Mesenteric fat pad (tissue), 1 donor: ENCODE data around the gene C6orf62. TPM values are rescaled to one million over a fixed set of nuclear protein-coding genes. Genes with fewer than 3 reads are reported as not detected.
"Not testable (repeated sequence)": the region's sequence is repeated elsewhere in the genome, so short reads cannot be mapped to it uniquely, and the experiment has no call there.

Experiments used
- DNase-seq: peaks from one replicate; pipeline ENCODE4 v3.0.0-alpha.2; 2020; ENCODE audit warnings: low spot score
- total RNA-seq: library from RNA; stranded (reverse); fragmentation: NEBNext Ultra II Directional; extraction: Animal tissue kit (Norgen Biotek cat#: 25700); gene quantifications from one replicate; pipeline ENCODE4 v1.2.1, GENCODE V29; 2021
- donor health status: DM: yes; HTN: yes; CAD: no.

The C6orf62 gene
- total RNA-seq, 1 donor from 2014 or later: 99.2 TPM

DNA sequence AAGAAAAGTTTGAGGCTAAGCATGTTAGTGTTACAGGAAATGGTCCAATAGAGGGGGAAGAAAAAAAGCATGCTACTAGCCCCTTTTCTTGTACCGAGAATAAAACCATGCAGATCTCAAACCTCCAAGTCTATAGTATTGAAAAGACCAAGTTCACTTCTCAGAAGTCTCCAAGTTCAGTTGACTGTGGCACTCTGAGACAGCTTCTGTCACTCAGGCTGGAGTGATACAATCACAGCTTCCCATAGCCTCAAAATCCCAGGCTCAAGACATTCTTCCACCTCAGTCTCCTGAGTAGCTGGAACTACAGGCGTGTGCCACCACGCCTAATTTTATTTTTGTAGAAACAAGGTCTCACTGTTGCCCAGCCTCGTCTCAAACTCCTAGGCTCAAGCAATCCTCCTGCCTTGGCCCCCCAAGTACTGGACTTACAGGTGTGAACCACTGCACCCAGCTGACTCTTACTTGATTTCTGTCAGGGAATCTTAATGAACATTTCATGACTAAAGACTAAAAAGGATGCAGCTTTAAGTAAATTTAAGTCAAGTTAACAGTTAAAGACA lies 16.2 kb downstream of the C6orf62 start:
- no peak for DNase-seq

DNA sequence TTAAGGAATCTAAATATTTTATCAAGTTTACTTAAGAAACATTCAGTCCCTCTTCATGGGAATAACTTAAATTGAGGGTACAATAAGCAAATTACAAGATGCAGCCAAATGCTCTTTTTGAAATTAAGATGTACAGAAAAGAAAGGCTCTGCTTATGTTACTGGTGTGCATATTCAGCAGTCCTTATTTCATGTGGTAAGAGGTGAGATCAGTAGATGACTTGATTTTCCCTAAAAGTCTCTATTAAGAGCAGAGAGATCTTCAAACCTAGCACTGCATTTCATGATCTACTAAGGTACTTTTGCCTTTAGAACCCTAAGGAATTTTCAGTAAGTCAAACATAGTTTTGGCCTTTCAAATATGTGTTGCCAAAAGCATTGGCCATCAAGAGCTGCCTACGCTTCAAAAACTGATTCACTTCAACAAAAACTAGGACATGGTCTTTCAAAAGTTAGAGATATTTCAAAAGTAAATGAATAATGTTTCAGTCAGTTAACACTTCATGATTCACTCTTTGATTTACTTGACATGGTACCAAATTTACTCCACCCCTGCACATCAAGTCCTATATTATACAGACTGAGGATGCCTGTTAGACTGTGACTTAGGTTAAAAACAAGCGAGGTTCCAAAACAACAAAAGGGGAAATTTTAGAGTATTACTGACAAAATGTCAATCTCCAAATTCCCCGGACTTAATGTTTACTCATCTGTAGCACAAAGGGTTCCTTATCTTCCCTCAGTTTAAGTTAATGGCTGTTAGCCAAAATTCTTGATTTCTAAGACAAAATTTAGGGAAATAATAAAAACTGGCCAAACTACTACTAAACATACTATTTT lies 19.2 kb downstream of the C6orf62 start:
- no peak for DNase-seq

DNA sequence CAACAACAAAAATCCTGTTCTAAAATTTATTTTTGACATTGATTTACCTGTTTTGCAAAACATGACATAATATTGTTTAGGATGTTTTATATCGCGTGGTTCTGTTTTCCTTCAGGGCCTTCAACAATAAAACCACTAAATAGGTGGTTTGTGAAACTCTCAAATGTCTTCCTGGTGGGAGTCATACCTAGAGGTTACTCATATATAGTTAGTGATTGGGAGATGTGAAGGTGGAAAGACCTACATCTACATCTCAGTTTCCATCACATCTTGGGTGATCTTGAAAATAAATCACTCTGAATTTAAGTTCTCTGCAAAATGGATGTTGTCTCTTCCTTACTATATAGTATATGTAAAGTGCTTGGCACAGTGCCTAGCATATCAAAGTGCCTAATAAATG lies 22.9 kb downstream of the C6orf62 start:
- no peak for DNase-seq

DNA sequence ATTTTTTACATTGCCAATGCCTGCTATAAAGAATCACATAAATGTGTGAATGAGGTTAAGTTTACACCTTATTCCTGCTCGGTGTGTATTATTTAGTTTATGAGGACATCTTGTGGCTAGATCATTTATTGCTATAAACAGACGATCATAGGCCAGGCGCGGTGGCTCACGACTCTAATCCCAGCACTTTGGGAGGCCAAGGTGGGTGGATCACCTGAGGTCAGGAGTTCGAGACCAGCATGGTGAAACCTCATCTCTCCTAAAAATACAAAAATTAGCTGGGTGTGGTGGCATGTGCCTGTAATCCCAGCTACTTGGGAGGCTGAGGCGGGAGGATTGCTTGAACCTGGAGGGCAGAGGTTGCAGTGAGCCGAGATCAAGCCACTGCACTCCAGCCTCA lies 23.3 kb downstream of the C6orf62 start:
- not testable (repeated sequence) for DNase-seq

DNA sequence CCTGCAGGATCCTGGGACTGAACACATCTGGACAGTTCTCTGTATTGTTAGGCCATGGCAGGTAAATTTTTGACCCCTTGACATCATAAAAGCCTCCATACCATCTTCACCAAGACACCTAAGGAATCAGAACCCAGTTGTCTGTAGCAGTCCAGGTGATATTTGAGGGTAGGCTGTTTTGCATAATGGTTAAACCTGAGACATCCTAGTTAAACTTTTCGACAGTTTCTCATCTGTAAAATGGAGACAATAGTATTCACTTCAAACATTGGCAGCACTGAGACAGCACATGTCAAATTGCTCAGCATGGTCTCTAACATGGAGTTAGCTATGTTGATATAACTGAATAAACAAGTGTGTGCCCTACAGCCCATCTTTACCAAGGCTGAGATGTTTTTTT lies 24.8 kb downstream of the C6orf62 start:
- DNase-seq: no peak

DNA sequence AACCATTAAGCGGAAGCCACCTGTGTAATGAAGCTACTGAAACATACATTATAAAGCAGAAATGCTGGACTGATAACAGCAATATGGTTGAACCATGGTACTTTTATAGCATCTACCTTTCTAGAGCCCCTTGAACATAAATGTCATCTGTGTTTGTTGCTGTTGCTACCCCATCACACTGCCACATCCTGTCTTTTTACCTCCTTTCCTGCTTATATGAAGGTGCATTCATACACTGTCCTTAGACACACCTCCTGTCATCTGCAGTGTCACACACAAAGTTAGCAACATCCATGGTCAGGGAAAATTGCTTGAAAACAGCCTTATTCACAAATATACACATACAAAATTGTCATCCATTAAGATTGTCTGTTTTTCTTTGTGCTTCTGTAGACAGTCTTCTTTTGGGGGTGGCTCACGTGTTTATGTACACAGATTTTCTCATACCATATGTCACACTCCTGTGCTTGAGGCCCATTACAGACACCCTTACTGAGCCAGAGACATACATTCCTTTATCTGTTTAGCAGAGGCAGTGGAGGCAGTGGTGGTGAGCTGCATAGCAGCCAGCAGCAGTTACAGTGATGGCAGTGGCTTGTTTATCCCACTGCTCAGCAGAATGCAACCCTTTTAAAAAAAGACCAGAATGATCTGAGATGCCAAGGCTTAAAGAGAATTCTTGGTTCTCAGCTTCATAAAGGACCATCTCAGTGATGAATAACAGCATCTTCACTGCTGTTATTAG lies 25.9 kb downstream of the C6orf62 start:
- no peak for DNase-seq

DNA sequence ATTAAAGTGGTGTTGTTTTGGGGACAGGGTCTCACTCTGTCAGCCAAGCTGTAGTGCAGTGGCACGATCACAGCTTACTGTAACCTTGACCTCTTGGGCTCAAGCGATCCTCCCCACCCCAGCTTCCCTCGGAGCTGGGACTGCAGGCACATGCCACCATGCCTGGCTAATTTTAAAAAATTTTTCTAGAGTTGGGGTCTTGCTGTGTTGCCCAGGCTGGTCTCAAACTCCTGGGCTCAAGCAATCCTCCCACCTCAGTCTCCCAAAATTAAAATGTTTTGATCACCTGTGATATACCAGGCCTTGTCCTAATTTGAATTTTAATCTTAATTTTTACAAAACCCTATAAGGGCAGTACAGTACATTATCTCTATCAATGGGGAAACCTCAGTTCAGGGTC lies 26.5 kb downstream of the C6orf62 start:
- DNase-seq: no peak

DNA sequence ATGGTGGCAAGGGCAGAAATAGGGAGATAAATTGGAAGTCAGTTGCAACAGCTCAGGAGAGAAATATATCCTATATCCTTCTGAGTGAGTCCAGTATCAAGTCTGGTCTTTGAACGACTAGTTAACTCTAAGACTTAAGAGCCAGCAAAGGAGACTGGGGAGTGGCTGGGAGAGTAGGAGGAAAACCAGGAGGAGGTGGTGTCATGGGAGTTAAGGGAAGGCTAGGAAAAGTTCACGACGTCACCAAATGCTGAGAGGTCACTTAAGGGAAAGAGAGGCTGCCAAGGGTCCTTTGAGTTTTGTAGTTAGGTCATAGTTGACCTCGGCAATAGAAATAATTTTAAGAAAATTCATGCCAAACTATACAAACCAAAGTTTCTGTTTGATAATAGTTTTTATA lies 27.0 kb downstream of the C6orf62 start:
- no peak for DNase-seq

DNA sequence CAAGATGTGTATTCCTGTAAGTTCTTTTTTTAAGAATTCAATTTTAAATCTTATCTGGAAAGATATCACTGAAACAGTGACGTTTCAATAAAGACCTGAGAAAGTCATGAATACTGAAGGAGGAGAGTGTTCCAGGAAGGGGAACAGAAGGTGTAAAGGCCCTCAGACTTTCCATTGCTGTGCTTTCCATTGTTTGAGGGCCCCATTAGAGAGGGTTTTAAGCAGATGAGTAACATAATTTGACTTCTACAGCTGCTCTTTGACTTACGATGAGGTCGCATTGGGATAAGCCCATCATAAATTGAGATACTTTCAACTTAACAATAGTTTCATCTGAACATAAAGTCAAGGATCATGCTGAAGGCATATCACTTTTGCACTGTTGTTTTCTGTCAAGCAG lies 27.4 kb downstream of the C6orf62 start:
- DNase-seq: no peak

DNA sequence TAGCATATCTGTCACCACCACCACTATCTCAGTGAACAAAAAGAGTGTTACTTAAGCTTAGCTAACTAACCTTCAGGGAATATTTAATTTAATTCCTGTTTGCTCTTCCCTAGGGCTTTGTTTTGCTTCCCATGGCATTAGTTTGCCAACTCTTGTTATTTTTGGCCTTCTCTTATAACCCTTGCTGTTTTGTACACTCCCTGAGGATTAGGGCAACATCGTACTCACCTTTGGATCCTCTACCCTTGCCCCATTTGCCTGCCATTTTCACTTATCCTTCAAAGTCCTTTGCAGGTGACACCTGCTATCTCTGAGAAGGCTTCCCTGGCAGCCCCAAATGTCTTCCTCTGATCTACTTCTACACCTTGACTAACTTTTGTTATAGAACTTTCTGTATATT lies 28.4 kb downstream of the C6orf62 start:
- no peak for DNase-seq

DNA sequence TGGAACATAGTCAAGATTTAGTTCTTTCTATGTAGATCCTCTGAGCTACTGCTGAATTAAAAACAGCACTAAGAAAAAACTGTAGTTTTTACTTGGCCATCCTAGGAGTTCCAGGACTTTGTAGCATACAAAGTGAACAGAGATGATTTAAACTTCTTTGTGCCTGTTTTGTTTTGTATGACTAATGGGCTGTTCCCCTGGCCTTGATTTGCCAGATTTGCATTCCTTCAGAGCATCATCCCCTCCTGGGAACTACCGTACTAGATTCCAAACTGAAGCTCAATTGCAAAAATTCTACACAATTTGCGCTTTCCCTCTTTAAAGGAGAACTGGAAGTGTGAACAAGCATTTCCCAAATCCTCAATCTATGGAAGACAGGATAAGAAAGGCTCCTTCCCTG lies 29.0 kb downstream of the C6orf62 start:
- no peak for DNase-seq

DNA sequence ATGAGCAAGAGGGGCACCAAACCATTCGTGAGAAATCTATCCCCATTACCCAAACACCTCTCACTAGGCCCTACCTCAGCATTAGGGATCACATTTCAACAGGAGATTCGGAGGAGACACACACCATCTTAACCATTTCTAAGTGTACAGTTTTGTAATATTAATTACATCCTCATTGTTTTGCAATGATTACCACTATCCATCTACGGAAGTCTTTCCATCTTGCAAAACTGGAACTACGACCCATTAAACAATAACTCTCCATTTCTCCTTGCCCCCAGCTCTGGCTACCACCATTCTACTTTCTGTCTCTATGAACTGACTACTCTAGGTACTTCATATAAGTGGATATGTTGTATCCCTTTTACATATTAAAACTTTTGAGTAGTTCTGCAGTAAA lies 32.0 kb downstream of the C6orf62 start:
- DNase-seq: no peak

DNA sequence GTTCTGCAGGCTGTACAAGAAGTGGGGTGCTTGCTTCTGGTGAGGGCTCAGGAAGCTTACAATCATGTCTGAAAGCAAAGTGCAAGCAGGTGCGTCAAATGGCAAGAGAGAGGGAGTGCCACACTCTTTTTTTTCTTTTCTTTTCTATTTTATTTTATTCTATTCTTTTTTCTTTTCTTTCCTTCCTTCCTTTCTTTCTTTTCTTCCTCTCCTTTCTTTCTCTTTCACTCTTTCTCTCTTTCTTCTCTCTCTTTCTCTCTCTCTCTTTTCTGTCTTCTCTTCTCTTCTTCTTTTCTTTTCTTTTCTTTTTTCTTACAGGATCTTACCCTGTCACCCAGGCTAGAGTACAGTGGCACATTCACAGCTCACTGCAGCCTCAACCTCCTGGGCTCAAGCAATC lies 32.5 kb downstream of the C6orf62 start:
- DNase-seq: no peak

DNA sequence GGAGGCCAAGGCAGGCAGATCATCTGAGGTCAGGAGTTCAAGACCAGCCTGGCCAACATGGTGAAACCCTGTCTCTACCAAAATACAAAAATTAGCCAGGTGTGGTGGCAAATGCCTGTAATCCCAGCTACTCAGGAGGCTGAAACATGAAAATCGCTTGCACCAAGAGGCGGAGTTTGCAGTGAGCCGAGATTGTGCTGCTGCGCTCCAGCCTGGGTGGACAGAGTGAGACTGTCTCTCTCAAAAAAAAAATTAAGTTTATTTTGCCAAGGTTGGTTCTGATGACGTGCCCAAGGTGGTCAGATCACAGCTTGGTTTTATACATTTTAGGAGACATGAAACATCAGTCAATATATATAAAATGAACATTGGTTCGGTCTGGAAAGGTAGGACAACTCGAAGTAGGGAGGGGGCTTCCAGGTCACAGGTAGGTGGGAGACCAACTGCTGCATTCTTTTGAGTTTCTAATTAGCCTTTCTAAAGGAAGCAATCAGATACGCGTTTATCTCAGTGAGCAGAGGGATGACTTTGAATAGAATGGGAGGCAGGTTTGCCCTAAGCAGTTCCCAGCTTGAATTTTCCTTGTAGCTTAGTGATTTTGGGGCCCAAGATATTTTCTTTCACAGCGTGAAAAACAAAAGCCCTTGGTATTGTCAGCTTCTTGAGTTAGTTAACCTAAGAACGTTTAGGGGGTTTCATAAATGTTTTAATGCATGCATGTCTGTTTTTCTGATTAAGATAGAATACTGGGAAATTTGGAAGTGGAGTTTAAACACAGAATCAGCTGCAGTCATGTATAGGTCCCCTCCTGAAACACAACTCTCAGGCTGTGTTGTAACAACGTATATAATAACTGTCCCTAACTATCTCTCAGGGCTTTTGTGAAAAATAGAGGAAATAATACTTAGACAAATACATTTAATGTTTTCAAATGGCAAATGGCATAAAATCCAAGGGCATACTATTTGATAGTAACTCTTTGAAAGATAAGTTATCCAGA lies 35.4 kb downstream of the C6orf62 start:
- DNase-seq: no peak

DNA sequence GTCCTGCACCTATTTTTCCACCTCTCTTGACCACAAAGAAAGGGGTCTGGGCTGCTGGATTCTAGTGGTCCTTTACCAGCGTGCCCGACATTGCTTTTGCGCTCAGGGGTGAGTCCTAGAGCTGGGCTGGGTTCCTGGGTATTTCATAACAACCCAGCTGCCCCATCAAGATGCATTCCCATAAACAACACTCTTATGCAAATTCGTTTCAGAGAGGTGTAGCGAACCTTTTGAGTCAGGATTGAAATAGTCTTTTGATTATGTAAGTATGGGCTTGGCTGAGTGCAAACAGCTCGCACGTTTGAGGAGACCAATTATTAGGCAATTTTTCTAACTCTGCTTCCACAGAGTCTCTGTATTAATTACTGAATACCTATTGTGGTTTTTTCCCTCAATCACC lies 38.4 kb downstream of the C6orf62 start:
- DNase-seq: no peak

DNA sequence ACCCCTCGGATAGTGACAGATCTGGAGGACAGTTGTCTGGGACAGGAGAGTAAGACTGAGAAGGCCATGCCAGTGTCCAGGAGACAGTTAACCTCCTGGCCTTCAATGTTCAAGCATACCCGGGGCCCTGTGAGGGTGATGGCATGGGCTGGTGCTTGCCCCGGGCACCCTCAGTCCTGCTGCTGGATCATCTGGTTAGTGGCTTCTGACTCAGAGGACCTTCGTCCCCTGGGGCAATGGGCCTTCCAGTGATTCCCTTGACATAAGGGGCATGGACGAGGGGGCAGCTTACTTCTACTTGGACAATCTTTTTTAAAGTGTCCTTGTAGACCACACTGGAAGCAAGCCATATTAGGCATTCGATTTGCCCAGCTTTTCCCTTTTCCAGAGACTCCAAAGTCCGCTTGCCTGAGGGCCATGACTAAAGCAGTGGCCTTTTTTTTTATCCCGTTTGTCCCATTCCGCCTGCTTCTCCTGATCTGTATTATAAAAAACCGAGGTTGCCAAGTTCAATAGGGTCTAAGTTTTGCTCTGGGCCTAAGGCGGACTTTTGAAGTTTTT lies 40.1 kb downstream of the C6orf62 start:
- DNase-seq: not testable (repeated sequence)

DNA sequence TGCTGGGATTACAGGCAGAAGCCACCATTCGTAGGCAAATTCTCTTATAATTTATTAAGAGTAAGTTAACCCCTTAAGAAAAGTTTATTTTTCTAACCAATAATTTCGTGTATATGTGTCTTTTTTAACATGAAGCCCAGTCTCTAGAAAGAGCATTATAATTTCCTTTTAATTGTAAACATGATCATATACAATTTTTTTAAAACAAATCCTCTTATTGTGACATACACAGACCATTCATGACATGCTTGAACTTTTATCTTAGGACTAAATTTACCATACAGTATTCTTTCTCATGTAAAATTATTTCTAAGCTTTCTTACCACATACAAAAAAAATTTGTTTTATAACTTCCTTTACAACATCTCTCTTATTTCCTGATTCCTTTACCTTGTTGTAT lies 45.3 kb downstream of the C6orf62 start:
- no peak for DNase-seq

DNA sequence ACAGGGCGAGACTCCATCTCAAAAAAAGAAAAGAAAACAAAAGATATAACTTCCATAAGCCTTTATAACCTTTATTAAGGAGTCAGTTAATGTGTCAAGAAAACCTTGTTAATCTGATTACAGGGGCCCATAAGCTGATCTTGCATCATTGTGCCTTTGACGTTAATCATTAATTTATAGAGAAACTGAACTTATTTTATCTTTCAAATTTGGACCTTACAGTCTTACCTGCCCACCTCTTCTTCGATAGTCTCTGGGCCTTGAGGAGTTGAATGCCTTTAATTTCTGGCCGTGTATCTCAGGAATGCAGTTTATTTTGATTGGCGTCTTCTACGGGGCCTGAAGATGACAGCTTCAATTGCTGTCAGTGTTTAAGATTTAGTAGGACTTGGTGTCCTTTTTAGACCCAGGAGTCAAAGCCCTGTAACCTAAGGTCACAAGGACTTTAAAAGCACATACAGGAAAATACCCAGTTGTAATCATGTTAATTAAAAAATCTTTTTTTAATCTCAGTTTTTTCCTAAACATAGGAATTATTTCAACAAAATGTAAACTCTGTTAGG lies 46.3 kb downstream of the C6orf62 start:
- DNase-seq: no peak

DNA sequence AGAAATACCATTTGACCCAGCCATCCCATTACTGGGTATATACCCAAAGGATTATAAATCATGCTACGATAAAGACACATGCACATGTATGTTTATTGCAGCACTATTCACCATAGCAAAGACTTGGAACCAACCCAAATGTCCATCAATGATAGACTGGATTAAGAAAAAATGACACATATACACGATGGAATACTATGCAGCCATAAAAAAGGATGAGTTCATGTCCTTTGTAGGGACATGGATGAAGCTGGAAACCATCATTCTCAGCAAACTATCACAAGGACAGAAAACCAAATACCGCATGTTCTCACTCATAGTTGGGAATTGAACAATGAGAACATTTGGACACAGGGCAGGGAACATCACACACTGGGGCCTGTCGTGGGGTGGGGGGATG lies 47.9 kb downstream of the C6orf62 start:
- DNase-seq: not testable (repeated sequence)

DNA sequence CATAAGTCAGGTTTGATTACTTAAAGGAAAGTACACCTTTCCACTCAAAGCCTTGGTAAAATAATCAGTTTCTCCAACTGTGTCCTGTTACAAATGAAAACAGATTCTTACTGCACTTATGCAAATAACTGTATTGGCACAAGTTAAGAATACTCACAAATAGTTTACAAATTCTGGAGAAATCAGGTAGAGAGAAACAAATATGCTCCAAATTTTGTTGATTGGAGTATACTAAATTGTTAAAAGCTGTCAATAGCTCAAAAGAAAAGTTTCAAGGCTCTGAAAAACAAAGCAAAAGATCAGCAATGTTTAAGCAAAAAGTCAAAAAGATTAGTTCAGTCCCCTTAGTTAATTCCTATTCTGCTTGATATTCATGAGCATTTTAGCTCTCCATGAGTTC lies 48.5 kb downstream of the C6orf62 start:
- not testable (repeated sequence) for DNase-seq

DNA sequence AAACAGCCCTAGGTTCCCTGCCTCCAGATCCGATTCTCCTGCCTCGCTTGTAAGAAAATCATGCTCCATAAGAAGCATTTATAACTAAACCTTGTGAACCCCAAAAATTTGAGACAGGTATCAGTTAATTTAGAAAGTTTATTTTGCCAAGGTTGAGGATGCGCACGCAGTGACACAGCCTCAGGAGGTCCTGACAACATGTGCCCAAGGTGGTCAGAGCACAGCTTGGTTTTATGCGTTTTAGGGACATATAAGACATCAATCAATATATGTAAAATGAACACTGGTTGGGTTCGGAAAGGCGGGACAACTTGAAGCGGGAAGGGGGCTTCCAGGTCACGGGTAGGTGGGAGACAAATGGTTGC lies 50.0 kb downstream of the C6orf62 start:
- DNase-seq: no peak
